ENCODE measurements around the gene ACAD9.
"Not testable (repeated sequence)": the region's sequence is repeated elsewhere in the genome, so short reads cannot be mapped to it uniquely, and the experiment has no call there.

Gene ACAD9

DNA sequence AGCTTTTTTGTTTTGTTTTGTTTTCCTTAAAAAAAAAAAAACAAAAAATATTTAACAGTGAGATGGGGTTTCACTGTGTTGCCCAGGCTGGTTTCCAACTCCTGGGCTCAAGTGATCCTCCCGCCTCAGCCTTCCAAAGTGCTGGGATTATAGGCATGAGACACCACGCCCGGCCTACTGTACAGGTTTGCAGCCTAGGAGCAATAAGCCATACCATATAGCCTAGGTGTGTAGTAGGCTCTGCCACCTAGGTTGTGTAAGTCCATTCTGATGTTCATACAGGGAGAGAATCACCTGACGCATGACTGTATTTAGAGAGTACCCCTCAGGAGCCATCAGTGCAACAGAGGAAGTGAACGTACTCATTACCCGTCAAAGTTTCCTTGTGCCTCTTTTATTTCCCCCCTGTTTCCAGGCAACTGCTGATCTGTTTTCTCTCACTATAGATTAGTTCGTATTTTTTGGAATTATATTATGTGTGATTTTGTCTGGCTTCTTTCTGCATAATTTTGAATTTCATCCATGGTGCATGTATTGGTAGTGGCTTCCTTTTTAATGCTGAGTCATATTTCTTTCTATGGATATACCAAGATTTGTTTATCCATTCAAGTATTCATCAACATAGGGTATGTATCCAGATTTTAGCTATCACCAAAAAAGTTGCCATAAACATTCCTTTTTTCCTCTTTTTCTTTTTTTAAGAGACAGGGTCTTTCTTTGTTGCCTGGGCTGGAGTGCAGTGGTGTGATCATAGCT lies 9.9 kb downstream of the ACAD9 start:
- no peak for DNase-seq (ENCODE audit: low read depth in 2 of 3, low spot score in 2 of 3)

DNA sequence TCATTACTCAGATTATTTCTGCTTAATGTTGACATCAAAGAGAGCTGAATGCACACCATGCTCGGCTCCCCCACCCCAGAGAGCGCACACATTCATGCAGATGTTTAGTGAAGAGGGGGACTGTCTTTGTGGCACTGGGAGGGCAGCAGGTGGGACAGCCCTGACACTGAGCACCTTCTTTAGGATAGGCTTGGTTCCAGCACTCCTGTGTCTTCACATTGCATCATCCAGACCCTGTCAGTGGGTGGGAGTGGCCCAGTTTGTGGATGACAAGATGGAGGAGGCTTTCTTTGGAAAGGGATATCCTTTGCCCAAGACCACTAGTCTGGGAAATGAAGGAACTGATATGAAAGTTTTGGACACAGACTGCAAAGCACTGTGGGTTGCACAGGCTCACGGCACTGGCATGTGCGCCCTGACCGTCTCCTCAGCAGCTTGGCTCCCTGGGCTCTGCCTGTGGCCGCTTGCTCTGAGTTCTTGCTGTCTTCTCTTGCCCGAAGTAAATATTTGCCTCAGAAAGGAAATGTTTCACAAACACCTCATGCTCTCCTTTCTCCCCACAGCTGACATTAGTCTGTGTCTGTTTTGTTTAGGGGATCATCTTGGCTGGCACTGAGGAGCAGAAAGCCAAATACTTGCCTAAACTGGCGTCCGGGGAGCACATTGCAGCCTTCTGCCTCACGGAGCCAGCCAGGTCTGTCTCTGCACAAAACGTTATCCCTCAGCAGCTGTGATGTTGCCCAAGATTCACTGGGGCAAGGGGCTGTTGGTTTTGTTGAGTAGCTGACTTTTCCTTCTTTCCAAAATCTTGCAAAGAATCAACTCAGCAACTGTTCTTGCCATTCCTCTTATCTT lies 16.6 kb downstream of the ACAD9 start:
- no peak for DNase-seq (ENCODE audit: low read depth in 2 of 3, low spot score in 2 of 3)

DNA sequence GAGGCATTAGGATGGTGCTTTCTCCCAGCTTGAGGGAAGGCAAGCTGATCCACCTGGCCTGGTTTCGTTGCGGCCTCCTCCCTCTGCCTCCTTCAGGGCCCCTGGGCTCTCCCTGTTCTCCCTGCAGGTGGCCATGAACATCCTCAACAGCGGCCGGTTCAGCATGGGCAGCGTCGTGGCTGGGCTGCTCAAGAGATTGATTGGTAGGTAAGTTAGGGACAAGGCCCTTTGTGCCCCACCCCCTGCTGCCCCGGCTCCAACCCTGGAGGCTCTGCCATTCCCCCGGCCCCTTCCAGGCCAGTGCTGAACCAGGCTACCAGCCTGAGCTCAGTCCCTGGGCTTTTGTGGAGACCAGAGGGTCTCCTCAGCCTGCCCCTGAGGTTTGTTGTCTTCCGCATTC lies 23.0 kb downstream of the ACAD9 start:
- DNase-seq (ENCODE audit: low read depth in 2 of 3, low spot score in 2 of 3), result no peak

DNA sequence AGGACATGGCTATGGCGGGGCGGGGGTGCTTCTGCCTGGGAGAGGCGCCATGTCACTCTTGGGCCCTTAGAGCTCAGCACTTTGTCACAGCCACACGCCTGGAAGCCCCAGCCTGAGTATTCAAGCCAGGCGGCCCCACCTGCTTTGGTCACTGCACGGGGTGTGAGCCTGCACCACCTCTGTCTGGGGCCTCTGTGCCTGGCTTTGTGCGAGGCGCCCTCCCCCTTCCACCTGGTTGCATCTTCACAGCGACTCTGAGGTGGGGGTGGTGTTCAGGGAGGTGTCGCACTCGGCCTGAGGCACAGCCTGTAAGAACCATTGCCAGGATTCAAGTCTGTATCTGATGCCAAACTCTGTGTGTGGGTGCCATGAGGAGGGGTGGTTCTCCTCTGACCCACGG lies 24.1 kb downstream of the ACAD9 start:
- no peak for DNase-seq (ENCODE audit: low read depth in 2 of 3, low spot score in 2 of 3)

DNA sequence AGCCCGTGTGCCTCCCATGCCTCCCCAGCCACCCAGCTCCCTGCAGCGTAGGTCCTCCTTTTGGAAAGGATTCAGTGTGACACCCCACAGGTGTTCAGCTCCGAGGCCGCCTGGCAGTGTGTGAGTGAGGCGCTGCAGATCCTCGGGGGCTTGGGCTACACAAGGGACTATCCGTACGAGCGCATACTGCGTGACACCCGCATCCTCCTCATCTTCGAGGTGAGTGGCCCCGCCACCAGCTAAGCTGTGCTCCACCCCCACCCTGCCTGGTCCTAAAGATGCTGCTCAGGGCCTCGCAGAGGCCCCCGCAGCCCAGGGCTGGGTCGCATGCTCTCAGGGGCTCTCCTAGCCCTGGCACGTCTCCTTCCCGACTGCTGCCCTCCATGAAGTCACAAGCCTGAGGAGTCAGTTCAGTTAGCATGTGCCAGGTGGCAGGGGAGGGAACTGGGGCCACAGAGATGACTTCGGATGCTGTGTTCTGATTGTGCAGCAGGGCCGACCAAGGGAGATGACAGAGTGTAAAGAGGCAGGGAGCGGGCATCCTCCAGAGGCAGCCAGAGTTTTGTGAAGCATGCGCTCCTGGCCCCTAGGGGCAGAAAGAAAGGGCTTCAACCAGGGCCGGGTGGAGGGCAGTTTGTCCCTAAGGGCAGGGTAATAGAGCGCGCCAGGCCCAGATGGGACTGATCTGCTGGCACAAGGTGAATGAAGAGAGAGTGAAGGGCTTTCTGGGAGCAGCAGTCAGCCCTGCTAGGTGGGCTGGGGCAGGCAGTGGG lies 26.8 kb downstream of the ACAD9 start:
- DNase-seq (ENCODE audit: low read depth in 2 of 3, low spot score in 2 of 3), result no peak

DNA sequence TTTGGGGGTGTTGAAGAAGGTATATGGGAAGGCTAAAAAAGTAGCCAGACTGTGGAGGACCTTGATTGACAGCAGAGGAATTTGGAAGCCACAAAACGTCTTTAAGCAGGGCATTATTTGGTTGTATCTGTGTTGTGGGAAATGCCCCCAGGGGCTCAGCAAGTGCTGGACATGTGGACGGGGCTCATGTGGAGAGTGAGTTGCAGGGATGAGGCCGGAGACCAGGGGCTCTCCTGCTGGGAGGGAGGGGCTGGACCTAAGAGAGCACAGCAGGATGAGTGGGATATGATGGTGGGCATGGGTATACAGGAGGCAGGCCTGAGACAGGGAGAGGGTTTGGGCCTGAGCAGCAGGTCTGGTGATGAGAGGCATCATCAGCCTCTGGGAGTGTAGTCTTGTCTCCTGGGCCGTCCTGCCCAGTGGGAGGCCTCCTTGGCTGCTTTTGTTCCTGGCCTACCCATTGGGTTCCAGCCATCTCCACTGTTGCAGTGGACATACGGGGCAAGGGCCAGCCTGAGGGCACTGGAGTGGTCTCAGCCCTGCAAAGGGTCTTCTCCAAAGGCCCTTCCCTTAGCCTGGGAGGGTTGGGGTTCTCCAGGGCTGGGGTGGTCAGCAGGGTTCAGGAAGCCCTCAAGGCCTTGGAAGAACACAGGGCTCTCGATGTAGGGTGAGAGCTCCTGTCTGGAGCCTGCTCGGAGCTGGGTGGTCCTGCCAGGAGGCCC lies 27.5 kb downstream of the ACAD9 start:
- DNase-seq (ENCODE audit: low read depth in 2 of 3, low spot score in 2 of 3), result no peak

DNA sequence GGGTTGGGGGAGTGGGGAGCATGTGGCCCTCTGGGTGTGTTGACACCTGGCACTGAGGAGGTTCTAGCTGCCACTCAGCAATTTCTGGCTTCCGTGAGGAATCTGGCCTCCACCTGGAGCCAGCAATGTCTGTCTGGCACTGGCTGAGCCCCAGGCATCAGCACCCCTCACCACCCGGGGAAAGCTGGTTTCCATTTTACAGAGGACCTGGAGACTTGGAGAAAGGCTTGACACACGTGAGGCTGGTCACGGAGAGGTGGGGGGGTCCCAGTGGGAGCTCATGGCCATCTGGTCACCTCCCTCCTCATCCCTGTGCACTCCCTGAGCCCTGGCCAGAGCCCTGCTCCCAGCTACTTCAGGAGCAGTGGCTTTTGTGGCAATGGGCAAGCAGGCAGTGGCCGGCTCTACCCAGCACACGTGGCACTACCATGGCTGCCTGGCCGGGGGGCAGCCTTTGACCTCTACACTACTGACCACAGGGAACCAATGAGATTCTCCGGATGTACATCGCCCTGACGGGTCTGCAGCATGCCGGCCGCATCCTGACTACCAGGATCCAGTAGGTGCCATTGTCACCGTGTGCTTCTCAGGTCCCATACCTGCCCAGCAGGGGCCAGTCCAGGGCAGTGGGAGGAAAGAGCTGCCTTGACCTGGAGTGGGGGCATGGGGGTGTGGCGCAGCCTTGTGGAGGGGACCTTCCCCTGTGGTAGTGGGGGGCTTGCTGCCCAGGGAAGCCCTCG lies 28.5 kb downstream of the ACAD9 start:
- no peak for DNase-seq (ENCODE audit: low read depth in 2 of 3, low spot score in 2 of 3)

DNA sequence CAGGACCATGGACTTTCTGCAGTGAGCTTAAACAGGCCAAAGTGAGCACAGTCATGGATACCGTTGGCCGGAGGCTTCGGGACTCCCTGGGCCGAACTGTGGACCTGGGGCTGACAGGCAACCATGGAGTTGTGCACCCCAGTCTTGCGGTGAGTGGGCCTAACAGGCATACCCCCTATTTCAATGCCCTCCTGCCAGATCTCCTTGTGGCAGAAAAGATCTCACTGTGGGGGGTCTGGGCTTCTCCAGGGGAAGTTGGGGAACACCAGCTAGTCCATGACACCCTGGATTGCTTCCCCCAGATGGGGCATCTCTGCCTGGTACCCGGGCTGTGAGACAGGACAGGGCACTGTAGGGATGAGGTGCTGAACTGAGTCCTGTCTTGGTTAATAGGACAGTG lies 29.5 kb downstream of the ACAD9 start:
- DNase-seq (ENCODE audit: low read depth in 2 of 3, low spot score in 2 of 3), result no peak

DNA sequence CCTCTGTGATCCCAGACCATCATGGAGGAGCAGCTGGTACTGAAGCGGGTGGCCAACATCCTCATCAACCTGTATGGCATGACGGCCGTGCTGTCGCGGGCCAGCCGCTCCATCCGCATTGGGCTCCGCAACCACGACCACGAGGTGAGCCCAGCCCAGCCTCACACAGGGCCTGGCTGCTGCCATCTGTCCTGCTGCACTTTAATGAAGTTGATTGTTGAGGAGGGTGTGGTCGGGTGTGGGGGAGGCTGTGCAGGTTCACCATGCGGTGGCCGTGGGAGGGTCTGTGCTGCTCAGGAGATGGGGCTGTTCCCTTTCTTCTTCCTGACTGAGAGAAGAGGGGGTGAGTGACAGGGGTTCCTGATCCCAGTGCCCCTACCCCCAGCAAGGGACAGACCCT lies 30.6 kb downstream of the ACAD9 start:
- no peak for DNase-seq (ENCODE audit: low read depth in 2 of 3, low spot score in 2 of 3)

DNA sequence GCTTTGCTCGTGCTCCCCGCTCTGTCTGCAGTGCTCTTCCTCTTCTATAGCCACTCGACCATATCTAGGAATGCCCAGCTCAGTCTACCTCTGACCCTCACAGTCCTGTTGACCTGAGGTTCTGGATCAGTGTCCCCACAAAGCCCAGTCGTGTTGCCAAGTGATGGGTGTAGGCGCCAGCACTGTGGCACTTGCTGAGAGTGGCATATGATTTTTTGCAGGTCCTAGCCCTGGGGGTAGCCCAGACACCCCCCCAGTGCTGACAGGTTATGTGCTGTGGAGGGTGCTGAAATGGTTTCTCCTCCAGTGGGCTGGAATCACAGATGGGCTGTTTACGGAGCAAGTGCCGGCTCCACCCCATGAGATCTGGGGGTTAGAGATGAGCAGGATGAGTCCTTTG lies 32.5 kb downstream of the ACAD9 start:
- no peak for DNase-seq (ENCODE audit: low read depth in 2 of 3, low spot score in 2 of 3)

DNA sequence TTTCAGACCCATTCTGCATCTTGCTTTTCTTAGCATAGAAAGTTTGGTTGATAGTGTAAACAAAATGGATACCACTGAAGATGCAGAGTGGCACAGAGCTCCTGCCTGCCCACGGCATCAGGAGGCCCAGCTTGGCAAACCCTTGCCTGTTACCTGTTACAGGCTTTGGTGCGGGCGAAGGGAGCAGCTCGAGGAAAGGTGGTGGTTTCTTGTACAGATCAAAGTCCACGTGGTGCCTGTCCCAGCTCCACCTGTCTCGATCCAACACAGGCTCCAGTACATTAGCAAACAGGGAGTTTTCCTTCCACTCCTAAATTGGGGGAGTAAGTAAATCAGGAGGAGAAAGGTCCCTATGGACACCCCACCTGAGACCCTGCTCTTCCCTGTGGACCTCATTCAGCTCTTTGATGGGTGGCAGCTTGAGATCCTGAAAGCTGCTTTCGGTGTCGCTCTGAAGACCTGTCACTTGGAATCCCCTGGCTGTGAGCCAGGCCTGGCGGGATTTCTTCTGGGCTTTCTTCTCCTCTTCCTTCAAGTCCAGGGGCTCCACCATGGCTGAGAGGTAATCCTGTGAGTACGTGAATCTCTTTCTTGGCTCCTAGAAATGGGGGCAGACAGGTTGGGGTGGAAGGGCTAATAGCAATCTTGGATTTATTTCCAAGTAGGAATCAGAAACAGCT lies 35.7 kb downstream of the ACAD9 start:
- DNase-seq (ENCODE audit: low read depth in 2 of 3, low spot score in 2 of 3), result no peak

DNA sequence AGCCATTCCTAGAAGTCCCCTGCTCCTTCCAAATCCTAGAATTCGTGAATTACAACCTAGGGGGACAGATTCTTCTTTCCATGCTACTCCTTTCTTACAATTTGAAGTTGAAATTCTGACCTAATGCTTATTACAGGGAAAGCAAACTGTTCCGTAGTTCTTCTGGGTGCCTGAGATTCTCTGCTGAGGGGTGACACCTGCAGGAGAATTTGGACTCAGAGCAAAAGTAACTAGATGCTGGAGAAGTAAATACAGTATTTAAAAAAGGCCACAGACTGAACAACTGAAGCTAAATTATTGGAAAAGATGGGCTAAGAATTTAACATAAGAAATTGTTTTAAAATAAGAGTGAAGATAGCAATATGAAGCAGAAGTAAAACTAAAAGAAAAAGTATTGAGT lies 37.9 kb downstream of the ACAD9 start:
- DNase-seq (ENCODE audit: low read depth in 2 of 3, low spot score in 2 of 3), result no peak

DNA sequence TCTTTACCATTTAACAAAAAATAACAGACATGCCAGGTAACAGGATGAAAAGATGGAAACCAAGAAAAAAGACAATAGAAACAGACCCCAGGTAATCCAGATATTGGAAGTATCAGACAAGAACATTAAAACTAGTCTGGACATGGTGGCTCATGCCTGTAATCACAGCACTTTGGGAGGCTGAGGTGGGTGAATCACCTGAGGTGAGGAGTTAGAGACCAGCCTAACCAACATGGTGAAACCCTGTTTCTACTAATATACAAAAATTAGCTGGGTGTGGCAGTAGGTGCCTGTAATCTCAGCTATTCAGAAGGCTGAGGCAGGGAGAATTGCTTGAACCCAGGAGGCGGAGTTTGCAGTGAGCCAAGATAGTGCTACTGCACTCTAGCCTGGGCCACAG lies 40.6 kb downstream of the ACAD9 start:
- no peak for DNase-seq (ENCODE audit: low read depth in 2 of 3, low spot score in 2 of 3)

DNA sequence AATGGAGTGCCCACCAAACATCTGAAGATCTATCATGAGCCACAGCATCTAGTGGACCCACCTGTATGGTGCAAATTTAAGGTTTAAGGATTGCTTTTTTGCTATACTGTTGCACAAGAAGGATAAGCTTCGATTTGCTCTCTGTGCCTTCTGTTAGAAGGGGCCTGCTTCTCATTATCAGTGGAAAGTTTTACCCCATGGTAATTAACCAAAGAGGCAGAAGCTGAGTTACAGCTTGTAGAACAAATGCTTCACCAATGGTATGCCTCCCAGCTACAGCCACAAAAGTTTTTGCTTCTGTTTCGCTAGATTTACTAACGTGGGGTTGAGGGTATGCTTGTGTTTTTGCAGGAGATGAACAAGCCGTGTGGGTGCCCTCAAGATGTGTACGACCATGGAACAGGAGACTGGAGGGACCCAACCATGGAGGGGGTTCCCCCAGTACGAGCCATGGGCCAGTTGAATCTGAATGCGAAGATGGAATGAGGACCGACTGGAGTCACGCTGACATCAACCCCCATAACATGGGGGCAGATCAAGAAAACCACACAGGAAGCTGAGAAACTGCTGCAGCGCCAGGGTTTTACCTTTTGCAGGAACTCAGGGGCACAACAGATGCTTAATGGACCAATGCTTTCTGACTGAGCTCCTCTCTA lies 43.5 kb downstream of the ACAD9 start:
- DNase-seq (ENCODE audit: low read depth in 2 of 3, low spot score in 2 of 3), result peak; percentile 10 to 23 (median 14)

DNA sequence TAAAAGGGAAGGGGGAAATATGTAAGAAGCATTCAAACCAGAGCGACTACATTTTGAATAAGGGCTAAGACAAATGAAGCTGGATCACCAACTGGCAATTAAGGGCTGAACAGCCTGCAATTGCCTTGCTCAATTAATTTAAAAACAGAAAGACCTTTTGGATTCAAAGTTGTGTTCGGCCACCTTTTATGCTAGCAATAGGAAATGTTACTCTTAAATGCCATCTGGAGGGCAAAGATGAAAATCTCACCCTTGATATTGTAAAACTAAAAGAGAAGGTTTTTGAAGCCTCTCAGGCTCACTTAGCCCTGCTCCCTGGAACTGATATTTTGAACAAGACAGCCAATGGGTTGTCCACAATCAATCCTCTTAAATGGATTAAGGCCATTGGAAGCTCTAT lies 44.2 kb downstream of the ACAD9 start:
- no peak for DNase-seq (ENCODE audit: low read depth in 2 of 3, low spot score in 2 of 3)

DNA sequence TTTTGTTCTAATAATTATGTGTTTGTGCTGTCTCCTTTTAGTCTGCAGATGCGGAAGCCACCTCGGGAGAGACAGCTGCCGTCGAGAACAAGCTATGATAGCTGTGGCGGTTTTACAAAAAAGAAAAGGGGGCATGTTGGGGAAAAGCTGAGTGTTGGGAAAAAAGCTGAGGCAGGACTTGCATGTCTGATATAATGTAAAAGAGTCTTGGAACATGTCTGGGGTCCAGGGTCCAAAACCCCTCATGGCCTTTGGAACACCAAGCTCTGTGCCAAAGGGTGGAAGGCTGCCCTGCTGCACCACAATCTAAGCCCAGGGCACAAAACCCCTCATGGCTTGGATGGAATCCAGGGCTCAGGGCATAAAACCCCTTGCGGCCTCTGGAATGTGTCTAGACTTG lies 44.6 kb downstream of the ACAD9 start:
- not testable (repeated sequence) for DNase-seq (ENCODE audit: low read depth in 2 of 3, low spot score in 2 of 3)

DNA sequence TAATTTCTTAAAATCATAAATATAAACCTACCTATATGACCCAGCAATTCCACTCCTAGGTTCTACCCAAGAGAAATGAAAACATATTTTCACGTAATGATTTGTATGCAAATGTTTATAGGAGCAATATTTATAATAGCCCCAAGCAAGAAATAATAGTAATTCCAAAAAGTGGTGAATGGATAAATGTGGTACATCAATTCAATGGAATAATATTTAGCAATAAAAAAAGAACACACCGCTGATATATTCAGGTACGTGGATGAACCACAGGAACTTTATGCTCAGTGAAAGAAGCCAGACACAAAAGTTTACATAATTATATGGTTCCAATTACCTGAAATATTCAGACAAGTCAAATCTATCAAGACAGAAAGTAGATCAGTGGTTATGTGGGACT lies 49.9 kb downstream of the ACAD9 start:
- no peak for DNase-seq (ENCODE audit: low read depth in 2 of 3, low spot score in 2 of 3)

DNA sequence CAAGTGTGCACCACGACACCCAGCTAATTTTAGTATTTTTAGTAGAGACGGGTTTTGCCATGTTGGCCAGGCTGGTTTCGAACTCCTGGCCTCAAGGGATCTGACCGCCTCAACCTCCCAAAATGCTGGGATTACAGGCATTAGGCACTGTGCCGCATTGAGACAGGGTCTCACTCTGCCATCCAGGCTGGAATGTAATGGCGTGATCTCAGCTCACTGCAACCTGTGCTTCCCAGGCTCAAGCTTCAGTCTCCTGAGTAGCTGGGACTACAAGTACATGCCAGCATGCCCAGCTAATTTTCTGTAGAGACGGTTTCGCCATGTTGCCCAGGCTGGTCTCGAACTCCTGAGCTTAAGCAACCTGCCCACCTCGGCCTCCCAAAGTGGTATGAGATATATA lies 51.6 kb downstream of the ACAD9 start:
- DNase-seq (ENCODE audit: low read depth in 2 of 3, low spot score in 2 of 3), result no peak

DNA sequence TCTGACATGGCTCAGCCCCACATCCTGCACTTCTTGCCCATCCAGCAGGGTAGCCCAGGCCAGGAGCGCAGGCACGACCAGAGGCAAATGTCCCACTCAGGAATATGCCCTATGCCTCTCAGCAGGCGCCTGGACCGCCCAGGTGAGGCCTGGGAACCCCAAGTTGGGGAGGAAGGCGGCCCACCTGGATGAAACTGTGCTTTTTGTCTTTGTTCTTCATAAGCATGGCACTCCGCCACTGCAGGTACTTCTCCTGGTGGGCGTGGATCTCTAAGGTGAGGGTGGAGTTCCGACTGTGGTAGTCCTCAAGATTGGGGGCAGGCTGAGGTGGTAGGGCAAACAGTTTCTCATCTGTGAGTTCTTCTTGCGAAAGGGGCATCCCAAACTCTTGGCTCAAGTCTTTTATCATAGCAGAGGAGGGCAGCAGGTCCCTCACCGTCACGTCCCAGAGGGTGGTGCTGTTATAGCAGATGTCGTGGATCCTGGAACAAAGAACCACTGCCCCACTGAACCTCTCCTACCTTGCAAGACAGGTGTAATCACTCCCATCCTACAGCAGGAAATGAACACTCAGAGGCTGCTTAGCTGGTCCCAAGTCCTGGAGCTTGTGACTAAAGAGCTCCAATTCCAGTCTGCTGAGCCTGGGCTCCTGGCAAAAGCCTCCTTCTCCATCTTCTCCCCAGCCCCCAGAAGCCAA lies 53.2 kb downstream of the ACAD9 start:
- no peak for DNase-seq (ENCODE audit: low read depth in 2 of 3, low spot score in 2 of 3)
